ENCODE measurements around the gene IL2RG. TPM values are rescaled to one million over a fixed set of nuclear protein-coding genes. Genes with fewer than 3 reads are reported as not detected.
A peak's percentile ranks its signal among the peaks of the same experiment; 100 is the strongest.

Gene IL2RG
- total and polyA plus RNA-seq, 10 of the 15 experiments (the other 5 are each of a cell fraction or from before 2014, with no cell fraction given), result 63.9 to 686 (median 183) TPM

DNA sequence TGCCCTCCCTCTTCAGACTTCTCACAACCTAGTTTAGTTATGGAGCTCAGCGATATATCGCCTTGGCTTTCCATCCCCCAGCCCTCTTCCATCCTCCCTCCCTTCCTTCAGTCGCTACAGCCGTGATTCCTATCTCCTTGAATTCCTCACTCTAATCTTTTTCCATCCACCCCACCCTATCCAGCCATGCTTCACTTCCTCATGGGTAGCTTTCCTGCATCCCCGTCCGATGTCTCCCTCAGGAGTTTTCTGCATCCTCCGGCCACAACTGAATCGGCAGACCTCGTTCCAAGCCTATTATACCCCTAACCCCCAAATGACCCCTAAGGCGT lies 43.7 kb downstream of the IL2RG start (continued):
- TF ChIP-seq BACH1 (IDR thresholded peaks at IDR 0.05; ENCODE audit: borderline replicate concordance), result no peak
- no peak for TF ChIP-seq DPF2 (IDR thresholded peaks at IDR 0.05)
- TF ChIP-seq EZH2 (IDR thresholded peaks at IDR 0.05; ENCODE audit: borderline replicate concordance, control insufficient read depth, low read depth, low read length), result no peak
- TF ChIP-seq HCFC1 (IDR thresholded peaks at IDR 0.05; ENCODE audit: low read length), result no peak
- no peak for TF ChIP-seq SMARCA5 (IDR thresholded peaks at IDR 0.05)
- no peak for TF ChIP-seq MYC (IDR thresholded peaks at IDR 0.05; ENCODE audit: insufficient read depth, insufficient read length, insufficient replicate concordance, low read length, severe bottlenecking)
- no peak for TF ChIP-seq SIN3A (IDR thresholded peaks at IDR 0.05; ENCODE audit: low read depth, low read length)

DNA sequence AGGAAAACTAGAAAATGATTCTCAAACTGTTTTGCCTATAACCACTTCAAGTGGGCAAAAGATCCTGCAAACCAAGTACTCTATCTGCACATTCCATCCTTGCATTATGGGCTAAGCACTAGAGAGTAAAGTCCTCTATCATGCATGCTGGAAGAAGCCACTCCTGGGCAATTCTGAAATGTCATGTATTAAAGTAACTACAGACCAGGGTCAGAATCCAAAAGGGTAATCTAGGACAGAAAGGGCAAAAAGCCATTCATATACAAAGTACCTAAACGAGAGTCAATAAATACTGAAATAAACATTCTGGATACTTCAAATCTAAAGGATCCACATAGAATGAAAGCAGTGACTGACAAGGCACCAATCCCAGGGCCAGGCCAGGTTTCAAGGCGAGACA lies 44.3 kb downstream of the IL2RG start:
- Histone ChIP-seq H3K79me2 (ENCODE audit: control insufficient read depth, insufficient read depth, low read length) (peaks cover 14% of the 10 kb centered on the region), H3K9ac (ENCODE audit: control insufficient read depth, insufficient read depth, low read length) (peak overlapping the region; percentile 73), H3K36me3 (ENCODE audit: control insufficient read depth in 2 of 2, insufficient read depth in 2 of 2, low read length in 1 of 2) (no peaks in the 10 kb centered on the region), H3K27ac (ENCODE audit: control insufficient read depth, insufficient read depth) (peak overlapping the region; percentile 78; the same call in 1 of the 2 replicates), H3K27me3 (replicated peaks in 1 of 2; ENCODE audit: control insufficient read depth in 2 of 2, insufficient read depth in 2 of 2, low read length in 1 of 2) (no peaks in the 10 kb centered on the region), H3K4me3 (peak overlapping the region; percentile 77), H3K4me2 (ENCODE audit: control insufficient read depth, insufficient read depth) (peak overlapping the region; percentile 69), H2AFZ (ENCODE audit: control insufficient read depth, low read depth, low read length) (no peak overlapping the region), H4K20me1 (ENCODE audit: control insufficient read depth, insufficient read depth) (no peaks in the 10 kb centered on the region), H3K9me3 (replicated peaks; ENCODE audit: control insufficient read depth, insufficient read depth, low read length) (no peaks in the 10 kb centered on the region), H3K4me1 (ENCODE audit: control insufficient read depth, insufficient read depth, low read length) (no peaks in the 10 kb centered on the region)
- ChIA-PET POLR2A (interaction anchor here (1.1 kb wide), 1 partner anchor 14 kb away, joined by 6 read pairs; no protein-coding TSS in a partner anchor), CTCF (interaction anchor here (0.6 kb wide), 1 partner anchor 111 kb away, joined by 3 read pairs; no protein-coding TSS in a partner anchor), RAD21 (ENCODE audit: unreplicated experiment) (interaction anchor here (0.7 kb wide), 1 partner anchor 780 kb away, joined by 3 read pairs; no protein-coding TSS in a partner anchor), SMC1A (ENCODE audit: uncharacterized antibody, unreplicated experiment) (interaction anchor here (1.0 to 1.2 kb wide), 3 partner anchors 12 to 112 kb away, joined by 3 to 6 read pairs (median 3); no protein-coding TSS in a partner anchor)
- 0% methylated on average over 2 of the region's 2 CpGs for WGBS (ENCODE audit: insufficient coverage, insufficient replicate concordance, low lambda C conversion rate, missing lambda C conversion rate)
- ATAC-seq, result no peak
- in situ Hi-C loops (cut with MboI) (no loop called here), intact Hi-C loops (cut with micrococcal nuclease; ENCODE audit: unreplicated experiment) (no loop called here)
- no peak for FAIRE-seq
- no peak for DNase-seq (ENCODE audit: low read depth, low spot score)
- TSS peak; percentile 83 for BruUV-seq (replicated peaks)
- TF ChIP-seq ZNF217 (IDR thresholded peaks at IDR 0.05) (no peak), MTA3 (IDR thresholded peaks at IDR 0.05; ENCODE audit: borderline replicate concordance, low read length) (no peak), POLR2AphosphoS2 (IDR thresholded peaks at IDR 0.05; ENCODE audit: low read depth, low read length) (no peak), RUNX3 (IDR thresholded peaks at IDR 0.05; ENCODE audit: low read length) (no peak), CBX3 (IDR thresholded peaks at IDR 0.05; ENCODE audit: borderline replicate concordance, low read depth) (no peak), SIX5 (IDR thresholded peaks at IDR 0.05; ENCODE audit: low read depth, low read length, severe bottlenecking) (no peak), NR2C1 (IDR thresholded peaks at IDR 0.05) (no peak), POLR2A (IDR thresholded peaks at IDR 0.05; ENCODE audit: low read depth, low read length) (no peak), JUNB (IDR thresholded peaks at IDR 0.05) (no peak), JUND (IDR thresholded peaks at IDR 0.05; ENCODE audit: low read depth, low read length) (no peak), NR2F1 (conservative IDR thresholded peaks at IDR 0.05) (no peak), TARDBP (IDR thresholded peaks at IDR 0.05; ENCODE audit: borderline replicate concordance) (no peak)
- TF ChIP-seq, protein P1, sequence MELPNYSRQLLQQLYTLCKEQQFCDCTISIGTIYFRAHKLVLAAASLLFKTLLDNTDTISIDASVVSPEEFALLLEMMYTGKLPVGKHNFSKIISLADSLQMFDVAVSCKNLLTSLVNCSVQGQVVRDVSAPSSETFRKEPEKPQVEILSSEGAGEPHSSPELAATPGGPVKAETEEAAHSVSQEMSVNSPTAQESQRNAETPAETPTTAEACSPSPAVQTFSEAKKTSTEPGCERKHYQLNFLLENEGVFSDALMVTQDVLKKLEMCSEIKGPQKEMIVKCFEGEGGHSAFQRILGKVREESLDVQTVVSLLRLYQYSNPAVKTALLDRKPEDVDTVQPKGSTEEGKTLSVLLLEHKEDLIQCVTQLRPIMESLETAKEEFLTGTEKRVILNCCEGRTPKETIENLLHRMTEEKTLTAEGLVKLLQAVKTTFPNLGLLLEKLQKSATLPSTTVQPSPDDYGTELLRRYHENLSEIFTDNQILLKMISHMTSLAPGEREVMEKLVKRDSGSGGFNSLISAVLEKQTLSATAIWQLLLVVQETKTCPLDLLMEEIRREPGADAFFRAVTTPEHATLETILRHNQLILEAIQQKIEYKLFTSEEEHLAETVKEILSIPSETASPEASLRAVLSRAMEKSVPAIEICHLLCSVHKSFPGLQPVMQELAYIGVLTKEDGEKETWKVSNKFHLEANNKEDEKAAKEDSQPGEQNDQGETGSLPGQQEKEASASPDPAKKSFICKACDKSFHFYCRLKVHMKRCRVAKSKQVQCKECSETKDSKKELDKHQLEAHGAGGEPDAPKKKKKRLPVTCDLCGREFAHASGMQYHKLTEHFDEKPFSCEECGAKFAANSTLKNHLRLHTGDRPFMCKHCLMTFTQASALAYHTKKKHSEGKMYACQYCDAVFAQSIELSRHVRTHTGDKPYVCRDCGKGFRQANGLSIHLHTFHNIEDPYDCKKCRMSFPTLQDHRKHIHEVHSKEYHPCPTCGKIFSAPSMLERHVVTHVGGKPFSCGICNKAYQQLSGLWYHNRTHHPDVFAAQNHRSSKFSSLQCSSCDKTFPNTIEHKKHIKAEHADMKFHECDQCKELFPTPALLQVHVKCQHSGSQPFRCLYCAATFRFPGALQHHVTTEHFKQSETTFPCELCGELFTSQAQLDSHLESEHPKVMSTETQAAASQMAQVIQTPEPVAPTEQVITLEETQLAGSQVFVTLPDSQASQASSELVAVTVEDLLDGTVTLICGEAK (IDR thresholded peaks at IDR 0.05; ENCODE audit: borderline replicate concordance), result no peak

Measured in GM12878 (cell line).